Loucy (cell line): ENCODE data around the gene SLC30A3.

Experiments
- H2AFZ ChIP-seq: fragments of 200-600 bp; sonication (generic); 2 replicates; pipeline ENCODE4 v1.6.0; 2016; ENCODE audit warnings: antibody characterized with exemption, mild to moderate bottlenecking, low read length, moderate library complexity
- H3F3A ChIP-seq: fragments of 200-600 bp; 2 replicates; pipeline ENCODE4 v1.6.0; 2016; ENCODE audit warnings: antibody characterized with exemption, low read depth, mild to moderate bottlenecking
- H3K27me3 ChIP-seq: fragments of 200-600 bp; sonication (generic); 2 replicates; pipeline ENCODE4 v1.6.1; 2014; ENCODE audit warnings: low read length, mild to moderate bottlenecking; ENCODE audit not compliant: insufficient read depth, poor library complexity, severe bottlenecking
- H3K36me3 ChIP-seq: fragments of 200-600 bp; sonication (generic); 2 replicates; pipeline ENCODE4 v1.6.1; 2016; ENCODE audit warnings: low read length; ENCODE audit not compliant: insufficient read depth
- H3K4me1 ChIP-seq: fragments of 200-600 bp; sonication (generic); 2 replicates; pipeline ENCODE4 v1.5.1; 2014; ENCODE audit warnings: low read length, mild to moderate bottlenecking; ENCODE audit not compliant: insufficient read depth, poor library complexity, severe bottlenecking
- H3K4me2 ChIP-seq: fragments of 200-600 bp; sonication (generic); 2 replicates; pipeline ENCODE4 v1.6.0; 2014; ENCODE audit warnings: antibody characterized with exemption, low read length, low read depth, mild to moderate bottlenecking; ENCODE audit not compliant: poor library complexity, severe bottlenecking
- H3K4me3 ChIP-seq: fragments of 200-600 bp; sonication (generic); 2 replicates; pipeline ENCODE4 v1.5.1; 2014; ENCODE audit warnings: low read length, mild to moderate bottlenecking, mixed read lengths; ENCODE audit not compliant: poor library complexity, severe bottlenecking
- H3K79me2 ChIP-seq: fragments of 200-600 bp; sonication (generic); 2 replicates; pipeline ENCODE4 v1.6.1; 2014; ENCODE audit warnings: low read length; ENCODE audit not compliant: insufficient read depth
- H3K9ac ChIP-seq: fragments of 200-600 bp; sonication (generic); 2 replicates; pipeline ENCODE4 v1.6.0; 2014; ENCODE audit warnings: mild to moderate bottlenecking, low read depth, low read length, moderate library complexity; ENCODE audit not compliant: poor library complexity, severe bottlenecking
- H3K9me2 ChIP-seq: fragments of 200-600 bp; sonication (generic); replicated peaks from 2 replicates; pipeline ENCODE4 v1.6.1; 2016; ENCODE audit warnings: low read depth, low read length, mixed read lengths
- H3K9me3 ChIP-seq: fragments of 200-600 bp; sonication (generic); 2 replicates; pipeline ENCODE4 v1.6.1; 2014; ENCODE audit warnings: mild to moderate bottlenecking, antibody characterized with exemption, low read length, low read depth; ENCODE audit not compliant: insufficient read depth
- H4K20me1 ChIP-seq: fragments of 200-600 bp; sonication (generic); 2 replicates; pipeline ENCODE4 v1.6.0; 2014; ENCODE audit warnings: antibody characterized with exemption, low read length, mild to moderate bottlenecking; ENCODE audit not compliant: insufficient read depth, poor library complexity, severe bottlenecking
- CTCF ChIP-seq: fragments of 200-600 bp; sonication (generic); conservative IDR thresholded peaks from 2 replicates; pipeline ENCODE4 v1.5.1; 2014; ENCODE audit warnings: mild to moderate bottlenecking, antibody characterized with exemption, low read length
- EZH2phosphoT487 ChIP-seq: fragments of 200-600 bp; IDR thresholded peaks from 2 replicates; pipeline ENCODE4 v1.6.1; 2018; ENCODE audit warnings: antibody characterized with exemption, mild to moderate bottlenecking, moderate library complexity, borderline replicate concordance

SLC30A3 gene

GRCh38 chr2:27282892-27283291, 20.0 kb upstream of the SLC30A3 start:
- no peak overlapping the region for H3K4me2 ChIP-seq
- TF ChIP-seq CTCF (no peak), EZH2phosphoT487 (no peak)
- no peaks in the 10 kb centered on the region for H4K20me1 ChIP-seq
- H3K9ac ChIP-seq = no peak overlapping the region
- peaks cover 7% of the 10 kb centered on the region for H3K4me1 ChIP-seq
- H3K9me2 ChIP-seq = no peaks in the 10 kb centered on the region
- no peaks in the 10 kb centered on the region for H3K27me3 ChIP-seq
- no peaks in the 10 kb centered on the region for H3F3A ChIP-seq
- no peak overlapping the region for H3K4me3 ChIP-seq
- no peaks in the 10 kb centered on the region for H3K36me3 ChIP-seq
- no peak overlapping the region for H2AFZ ChIP-seq
- no peaks in the 10 kb centered on the region for H3K9me3 ChIP-seq
- no peaks in the 10 kb centered on the region for H3K79me2 ChIP-seq

DNA sequence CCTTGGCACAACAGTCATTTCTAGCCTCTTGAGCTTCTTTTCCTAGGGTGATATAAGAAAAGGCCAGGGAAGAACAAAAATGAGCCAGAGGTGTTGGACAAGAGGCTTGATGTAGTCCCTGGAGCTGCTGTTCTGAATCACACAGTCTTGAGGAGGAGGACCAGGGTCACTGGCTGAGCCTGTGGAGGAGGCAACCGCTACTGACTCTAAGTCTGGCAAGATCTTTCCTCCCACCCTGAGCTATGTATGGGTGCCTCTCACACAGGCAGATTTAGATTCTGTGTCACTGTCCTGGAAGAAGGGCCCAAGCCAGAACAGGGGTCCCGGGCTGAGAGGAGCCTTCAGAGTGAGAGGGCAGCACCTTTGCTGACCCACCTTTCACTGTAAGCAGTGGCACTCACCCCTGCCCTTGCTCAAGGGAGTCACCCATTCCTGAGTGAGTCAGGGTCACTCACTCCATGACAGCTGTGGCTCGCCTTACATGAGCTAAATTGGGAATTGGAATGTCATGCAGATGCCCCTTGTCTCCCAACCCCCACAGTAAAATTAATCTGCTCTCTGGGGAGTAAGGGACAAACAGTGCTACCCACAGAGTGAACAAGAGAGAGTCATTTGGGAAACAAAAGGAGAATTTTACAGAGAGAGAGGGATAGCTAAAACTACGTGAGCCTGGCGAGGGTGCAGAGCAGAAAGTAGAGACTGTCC, 19.2 kb upstream of the SLC30A3 start, which contains the start of gene TRIM54:
TSS of gene TRIM54 (plus strand) at position 575 of the 705 bp plus-strand sequence. CDS start 303 bp downstream, outside the sequence.
- Histone ChIP-seq H3K36me3 (no peaks in the 10 kb centered on the region), H3K4me2 (no peak within 1 kb of the TSS), H3K79me2 (no peaks in the 10 kb centered on the region), H3K9me3 (no peaks in the 10 kb centered on the region), H2AFZ (no peak within 1 kb of the TSS), H3K9me2 (no peaks in the 10 kb centered on the region), H3F3A (no peaks in the 10 kb centered on the region), H3K27me3 (no peaks in the 10 kb centered on the region), H3K4me3 (no peak within 1 kb of the TSS), H3K9ac (no peak within 1 kb of the TSS), H3K4me1 (peaks cover 7% of the 10 kb centered on the region), H4K20me1 (no peaks in the 10 kb centered on the region)
- TF ChIP-seq EZH2phosphoT487 (no peak), CTCF (no peak)

- Histone ChIP-seq H3K27me3 (no peaks in the 10 kb centered on the region), H3K9ac (no peak overlapping the region), H3K4me3 (no peak overlapping the region), H3K9me2 (no peaks in the 10 kb centered on the region), H3K4me1 (peaks cover 7% of the 10 kb centered on the region), H3K79me2 (no peaks in the 10 kb centered on the region), H4K20me1 (no peaks in the 10 kb centered on the region), H3K36me3 (no peaks in the 10 kb centered on the region), H2AFZ (no peak overlapping the region), H3F3A (no peaks in the 10 kb centered on the region), H3K4me2 (no peak overlapping the region), H3K9me3 (no peaks in the 10 kb centered on the region)
- TF ChIP-seq EZH2phosphoT487 (no peak), CTCF (no peak)
These were observed 18.6 kb upstream of the SLC30A3 start for GRCh38 chr2:27281442-27281841.
